Hepatocyte (in vitro differentiated cells): ENCODE results near the gene LPAR2. TPM values are rescaled to one million over a fixed set of nuclear protein-coding genes. Genes with fewer than 3 reads are reported as not detected.

Experiments
- DNase-seq: peaks from one replicate; pipeline ENCODE4 v3.0.0-alpha.2; 2016; ENCODE audit warnings: low spot score
- H2AFZ ChIP-seq: fragments of 200-600 bp; sonication (generic); 2 replicates; pipeline ENCODE4 v1.6.0; 2016; ENCODE audit warnings: antibody characterized with exemption, mild to moderate bottlenecking
- H3K27ac ChIP-seq: fragments of 200-600 bp; sonication (generic); 2 replicates; pipeline ENCODE4 v1.5.1; 2016; ENCODE audit warnings: mild to moderate bottlenecking
- H3K27me3 ChIP-seq: fragments of 200-600 bp; sonication (generic); 2 replicates; pipeline ENCODE4 v1.6.1; 2016
- H3K36me3 ChIP-seq: fragments of 200-600 bp; sonication (generic); replicated peaks from 2 replicates; pipeline ENCODE4 v1.5.1; 2016; ENCODE audit warnings: low read depth; ENCODE audit not compliant: insufficient read depth
- H3K4me1 ChIP-seq: fragments of 200-600 bp; sonication (generic); 2 replicates; pipeline ENCODE4 v1.5.1; 2016; ENCODE audit warnings: mild to moderate bottlenecking, moderate library complexity; ENCODE audit not compliant: insufficient read depth
- H3K4me2 ChIP-seq: fragments of 200-600 bp; sonication (generic); 2 replicates; pipeline ENCODE4 v1.6.0; 2016
- H3K4me3 ChIP-seq: fragments of 200-600 bp; sonication (generic); 2 replicates; pipeline ENCODE4 v1.5.1; 2016; ENCODE audit warnings: mild to moderate bottlenecking
- H3K79me2 ChIP-seq: fragments of 200-600 bp; sonication (generic); 2 replicates; pipeline ENCODE4 v1.6.0; 2017; ENCODE audit warnings: mild to moderate bottlenecking
- H3K9me2 ChIP-seq: fragments of 200-600 bp; sonication (generic); replicated peaks from 2 replicates; pipeline ENCODE4 v1.6.0; 2017; ENCODE audit warnings: mild to moderate bottlenecking; ENCODE audit not compliant: insufficient read depth
- H3K9me3 ChIP-seq: fragments of 200-600 bp; sonication (generic); 2 replicates; pipeline ENCODE4 v1.5.1; 2016; ENCODE audit warnings: low read depth, mild to moderate bottlenecking
- H4K20me1 ChIP-seq: fragments of 200-600 bp; sonication (generic); 2 replicates; pipeline ENCODE4 v1.6.0; 2016; ENCODE audit warnings: mild to moderate bottlenecking; ENCODE audit not compliant: insufficient read depth, poor library complexity, severe bottlenecking
- EZH2 ChIP-seq: fragments of 200-600 bp; sonication (generic); IDR thresholded peaks from 2 replicates; pipeline ENCODE4 v1.6.1; 2016; ENCODE audit warnings: antibody characterized with exemption, mild to moderate bottlenecking, borderline replicate concordance
- EZH2phosphoT487 ChIP-seq: fragments of 200-600 bp; sonication (generic); IDR thresholded peaks from one replicate; pipeline ENCODE4 v1.6.1; 2018; ENCODE audit warnings: antibody characterized with exemption, mild to moderate bottlenecking, low read depth, moderate library complexity; ENCODE audit not compliant: unreplicated experiment, severe bottlenecking
- WGBS: methylation state at CpG from one replicate; pipeline ENCODE4 v1.1.6; 2016; ENCODE audit warnings: low lambda C conversion rate; ENCODE audit errors: missing lambda C conversion rate; 5-methylcytosine and 5-hydroxymethylcytosine counted together
- polyA plus RNA-seq: library from polyadenylated mRNA; unstranded; fragments of >200 nt; fragmentation: Nextera tagmentation; extraction: Ambion mirVana; gene quantifications from 2 replicates; pipeline ENCODE4 v1.2.1, GENCODE V29; 2016
- total RNA-seq: library from RNA; depleted of rRNA; stranded (reverse); fragments of >200 nt; gene quantifications from 2 replicates; pipeline ENCODE4 v1.2.3, GENCODE V29; 2014
- TF ChIP-seq, protein P1 (sequence below): fragments of 200-600 bp; sonication (generic); IDR thresholded peaks from 2 replicates; pipeline ENCODE4 v1.5.1; 2016; ENCODE audit warnings: antibody characterized with exemption, mild to moderate bottlenecking; ENCODE audit not compliant: poor library complexity

Gene LPAR2
- total and polyA plus RNA-seq, 2 experiments from 2014 or later = 20.1 to 33.1 TPM

DNA sequence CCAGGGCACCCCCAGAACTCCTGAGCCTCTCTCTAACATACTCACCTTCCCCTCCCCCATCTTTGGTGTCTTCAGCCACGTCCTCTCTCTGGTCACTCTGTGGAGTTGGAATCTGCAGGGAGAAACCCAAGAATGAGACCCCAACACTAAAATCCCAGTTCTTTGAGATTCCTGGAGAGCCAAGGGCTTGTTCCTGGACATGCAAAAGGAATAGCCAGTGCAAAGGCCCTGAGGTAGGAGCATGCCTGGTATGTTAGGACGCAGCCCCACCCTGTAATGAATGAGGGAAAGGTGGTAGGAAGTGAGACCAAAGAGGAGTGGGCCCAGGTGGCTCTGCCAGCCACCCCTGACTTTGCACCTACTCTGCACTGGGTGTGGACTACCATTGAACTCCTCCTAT lies 2.4 kb upstream of the LPAR2 start:
- no peak overlapping the region for H3K4me2 ChIP-seq
- H3K9me3 ChIP-seq = no peaks in the 10 kb centered on the region
- H4K20me1 ChIP-seq = no peaks in the 10 kb centered on the region
- no peaks in the 10 kb centered on the region for H3K4me1 ChIP-seq
- no peaks in the 10 kb centered on the region for H3K9me2 ChIP-seq
- WGBS = 100% methylated on average over 2 of the region's 2 CpGs
- no peaks in the 10 kb centered on the region for H3K27me3 ChIP-seq
- no peak for DNase-seq
- no peaks in the 10 kb centered on the region for H3K36me3 ChIP-seq
- H3K4me3 ChIP-seq = no peak overlapping the region
- TF ChIP-seq EZH2phosphoT487 (no peak), EZH2 (no peak)
- TF ChIP-seq, protein P1, sequence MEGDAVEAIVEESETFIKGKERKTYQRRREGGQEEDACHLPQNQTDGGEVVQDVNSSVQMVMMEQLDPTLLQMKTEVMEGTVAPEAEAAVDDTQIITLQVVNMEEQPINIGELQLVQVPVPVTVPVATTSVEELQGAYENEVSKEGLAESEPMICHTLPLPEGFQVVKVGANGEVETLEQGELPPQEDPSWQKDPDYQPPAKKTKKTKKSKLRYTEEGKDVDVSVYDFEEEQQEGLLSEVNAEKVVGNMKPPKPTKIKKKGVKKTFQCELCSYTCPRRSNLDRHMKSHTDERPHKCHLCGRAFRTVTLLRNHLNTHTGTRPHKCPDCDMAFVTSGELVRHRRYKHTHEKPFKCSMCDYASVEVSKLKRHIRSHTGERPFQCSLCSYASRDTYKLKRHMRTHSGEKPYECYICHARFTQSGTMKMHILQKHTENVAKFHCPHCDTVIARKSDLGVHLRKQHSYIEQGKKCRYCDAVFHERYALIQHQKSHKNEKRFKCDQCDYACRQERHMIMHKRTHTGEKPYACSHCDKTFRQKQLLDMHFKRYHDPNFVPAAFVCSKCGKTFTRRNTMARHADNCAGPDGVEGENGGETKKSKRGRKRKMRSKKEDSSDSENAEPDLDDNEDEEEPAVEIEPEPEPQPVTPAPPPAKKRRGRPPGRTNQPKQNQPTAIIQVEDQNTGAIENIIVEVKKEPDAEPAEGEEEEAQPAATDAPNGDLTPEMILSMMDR = no peak
- no peak overlapping the region for H2AFZ ChIP-seq
- H3K27ac ChIP-seq = no peak overlapping the region
- no peaks in the 10 kb centered on the region for H3K79me2 ChIP-seq

DNA sequence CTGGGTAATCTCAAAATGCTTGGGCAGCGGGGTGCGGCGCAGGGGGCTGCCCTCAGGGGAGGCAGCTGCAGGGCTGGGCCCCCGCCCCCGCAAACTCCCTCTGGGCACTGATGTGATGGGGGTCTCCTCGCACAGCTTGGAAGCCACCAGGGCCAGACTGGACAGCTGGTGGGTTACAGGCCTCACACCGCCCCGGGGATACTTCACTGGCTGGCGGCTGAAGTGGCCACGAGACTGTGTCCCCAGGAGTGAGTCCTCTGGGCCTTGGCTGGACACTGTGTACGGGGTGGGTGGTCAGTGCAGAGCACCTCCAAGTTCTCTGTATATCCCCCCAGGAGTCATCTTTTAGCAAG lies 2.0 kb upstream of the LPAR2 start:
- no peaks in the 10 kb centered on the region for H3K27me3 ChIP-seq
- 98% methylated on average over 11 of the region's 11 CpGs for WGBS
- TF ChIP-seq, protein P1 = no peak
- TF ChIP-seq EZH2 = no peak
- no peak for TF ChIP-seq EZH2phosphoT487

DNA sequence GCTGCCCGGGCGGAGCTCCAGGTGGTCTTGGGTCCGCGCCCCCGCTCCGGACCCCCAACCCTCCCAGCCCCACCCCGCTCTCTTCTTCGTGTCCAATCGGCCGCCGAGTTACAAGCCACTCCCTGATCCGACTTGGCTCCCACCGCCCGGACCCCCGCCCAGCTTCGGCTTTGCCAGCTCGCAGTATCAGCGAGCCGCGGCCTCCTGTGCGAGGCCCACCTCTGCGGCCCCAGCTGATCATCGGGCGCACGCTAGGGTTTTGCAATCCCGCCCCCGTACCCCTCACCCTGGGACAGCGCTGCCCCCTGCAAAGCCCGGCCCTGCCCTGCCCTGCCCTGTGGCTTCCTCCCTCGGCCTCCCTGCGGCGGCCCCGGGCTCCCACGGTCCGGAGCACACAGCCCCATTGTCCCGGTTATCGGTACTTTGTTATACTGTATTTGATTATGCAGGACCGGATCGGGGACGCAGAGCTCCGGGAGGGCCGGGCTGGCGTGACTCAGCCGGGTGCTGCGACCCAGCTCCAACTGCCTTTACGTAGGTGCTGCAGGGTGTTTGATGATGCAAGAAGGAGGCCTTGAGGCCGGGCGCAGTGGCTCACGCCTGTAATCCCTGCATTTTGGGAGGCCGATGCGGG lies 598 bp upstream of the LPAR2 start:
- Histone ChIP-seq H3K79me2 (no peaks in the 10 kb centered on the region), H2AFZ (peak overlapping the region; percentile 73)

More for the DNA sequence above, 2.0 kb upstream of the LPAR2 start:
- Histone ChIP-seq H3K79me2 (no peaks in the 10 kb centered on the region), H3K4me1 (no peaks in the 10 kb centered on the region), H3K9me3 (no peaks in the 10 kb centered on the region), H4K20me1 (no peaks in the 10 kb centered on the region), H3K36me3 (no peaks in the 10 kb centered on the region), H3K27ac (no peak overlapping the region), H3K4me2 (no peak overlapping the region), H3K4me3 (no peak overlapping the region), H3K9me2 (no peaks in the 10 kb centered on the region), H2AFZ (no peak overlapping the region)
- no peak for DNase-seq

More for the DNA sequence above, 598 bp upstream of the LPAR2 start:
- Histone ChIP-seq H3K9me2 (no peaks in the 10 kb centered on the region), H3K4me2 (peak overlapping the region; percentile 98), H3K4me1 (no peaks in the 10 kb centered on the region), H3K4me3 (peak overlapping the region; percentile 73), H3K9me3 (no peaks in the 10 kb centered on the region), H3K27ac (peak overlapping the region; percentile 94), H4K20me1 (no peaks in the 10 kb centered on the region), H3K27me3 (no peaks in the 10 kb centered on the region), H3K36me3 (no peaks in the 10 kb centered on the region)
- WGBS = 7% methylated on average over 34 of the region's 51 CpGs
- no peak for TF ChIP-seq EZH2phosphoT487
- no peak for TF ChIP-seq EZH2
- TF ChIP-seq, protein P1 = no peak
- peak; percentile 84 for DNase-seq
